Occipital lobe (tissue), 2 donors: ENCODE results near the gene DENND10. TPM values are rescaled to one million over a fixed set of nuclear protein-coding genes. Genes with fewer than 3 reads are reported as not detected.
A peak's percentile ranks its signal among the peaks of the same experiment; 100 is the strongest.
"Not testable (repeated sequence)": the region's sequence is repeated elsewhere in the genome, so short reads cannot be mapped to it uniquely, and the experiment has no call there.

Source experiments
- DNase-seq: peaks from one replicate; lab custom pipeline; 2025; lab: John Stamatoyannopoulos, UW
- total RNA-seq: library from RNA; depleted of rRNA; stranded (reverse); fragments of >200 nt; gene quantifications from one replicate; pipeline ENCODE4 v1.2.3, GENCODE V29; 2014

DENND10 gene
- 53.7 TPM for total RNA-seq

GRCh38 chr10:119103903-119104653 lies at the start of gene DENND10:
Gene DENND10 (plus strand): TSS chr10:119104113. CDS start chr10:119104143, 30 bp downstream.
- peak; percentile 87 for DNase-seq

GRCh38 chr10:119055472-119055871 lies 48.4 kb upstream of the DENND10 start:
- DNase-seq = no peak

GRCh38 chr10:119058010-119058409 lies 45.9 kb upstream of the DENND10 start:
- no peak for DNase-seq

- no peak for DNase-seq
Observed at GRCh38 chr10:119059557-119059956, 44.4 kb upstream of the DENND10 start.

GRCh38 chr10:119060107-119060506 lies 43.8 kb upstream of the DENND10 start:
- DNase-seq = no peak

GRCh38 chr10:119061352-119061751 lies 42.6 kb upstream of the DENND10 start:
- no peak for DNase-seq

- no peak for DNase-seq
Observed at GRCh38 chr10:119061926-119062325, 42.0 kb upstream of the DENND10 start.

- DNase-seq = no peak
Observed at GRCh38 chr10:119070395-119071165, 33.3 kb upstream of the DENND10 start.

GRCh38 chr10:119073584-119073983 lies 30.3 kb upstream of the DENND10 start:
- DNase-seq = no peak

GRCh38 chr10:119078422-119079179 lies 25.3 kb upstream of the DENND10 start:
- DNase-seq = no peak

- DNase-seq = peak; percentile 27
Observed at GRCh38 chr10:119079599-119080520, 24.1 kb upstream of the DENND10 start.

- peak; percentile 89 for DNase-seq
Observed at GRCh38 chr10:119080521-119081259, 23.2 kb upstream of the DENND10 start, which contains the start of gene EIF3A. Gene EIF3A (minus strand): TSS chr10:119080817. CDS start chr10:119080676, 141 bp downstream.

GRCh38 chr10:119084896-119085295 lies 19.0 kb upstream of the DENND10 start:
- DNase-seq = no peak

- DNase-seq = no peak
Observed at GRCh38 chr10:119087271-119087882, 16.5 kb upstream of the DENND10 start.

- no peak for DNase-seq
Observed at GRCh38 chr10:119090026-119090795, 13.7 kb upstream of the DENND10 start.

- DNase-seq = no peak
Observed at GRCh38 chr10:119090968-119091367, 12.9 kb upstream of the DENND10 start.

GRCh38 chr10:119095640-119096039 lies 8.3 kb upstream of the DENND10 start:
- no peak for DNase-seq

GRCh38 chr10:119096641-119097415 lies 7.1 kb upstream of the DENND10 start:
- not testable (repeated sequence) for DNase-seq
